Effector memory CD4-positive, alpha-beta T cell (primary cell): ENCODE data around the gene CTNND2.
"Not testable (repeated sequence)": the region's sequence is repeated elsewhere in the genome, so short reads cannot be mapped to it uniquely, and the experiment has no call there.

Experiments used
- DNase-seq, 3 donors: peaks; one replicate each; pipeline ENCODE4 v3.0.0-alpha.2; 2020
- H3K27ac ChIP-seq: 2 replicates; pipeline ENCODE4 v1.7.0; 2013; ENCODE audit warnings: mild to moderate bottlenecking, low read length, moderate library complexity; ENCODE audit not compliant: insufficient read depth, poor library complexity, severe bottlenecking
- H3K27me3 ChIP-seq: replicated peaks from 2 replicates; pipeline ENCODE4 v1.7.0; 2013; ENCODE audit warnings: mild to moderate bottlenecking, low read length; ENCODE audit not compliant: insufficient read depth, control insufficient read depth, poor library complexity, severe bottlenecking
- H3K36me3 ChIP-seq: 2 replicates; pipeline ENCODE4 v1.7.0; 2013; ENCODE audit warnings: mild to moderate bottlenecking, low read length, moderate library complexity; ENCODE audit not compliant: control insufficient read depth, insufficient read depth
- H3K4me1 ChIP-seq: 2 replicates; pipeline ENCODE4 v1.7.0; 2013; ENCODE audit warnings: low read length, mild to moderate bottlenecking; ENCODE audit not compliant: control insufficient read depth, insufficient read depth, poor library complexity, severe bottlenecking
- H3K4me3 ChIP-seq: 2 replicates; pipeline ENCODE4 v1.7.0; 2013; ENCODE audit warnings: low read length, low read depth, mild to moderate bottlenecking; ENCODE audit not compliant: insufficient read depth, poor library complexity, severe bottlenecking
- H3K9me3 ChIP-seq: 2 replicates; pipeline ENCODE4 v1.7.0; 2013; ENCODE audit warnings: mild to moderate bottlenecking, low read length, moderate library complexity; ENCODE audit not compliant: control insufficient read depth

The CTNND2 gene

DNA sequence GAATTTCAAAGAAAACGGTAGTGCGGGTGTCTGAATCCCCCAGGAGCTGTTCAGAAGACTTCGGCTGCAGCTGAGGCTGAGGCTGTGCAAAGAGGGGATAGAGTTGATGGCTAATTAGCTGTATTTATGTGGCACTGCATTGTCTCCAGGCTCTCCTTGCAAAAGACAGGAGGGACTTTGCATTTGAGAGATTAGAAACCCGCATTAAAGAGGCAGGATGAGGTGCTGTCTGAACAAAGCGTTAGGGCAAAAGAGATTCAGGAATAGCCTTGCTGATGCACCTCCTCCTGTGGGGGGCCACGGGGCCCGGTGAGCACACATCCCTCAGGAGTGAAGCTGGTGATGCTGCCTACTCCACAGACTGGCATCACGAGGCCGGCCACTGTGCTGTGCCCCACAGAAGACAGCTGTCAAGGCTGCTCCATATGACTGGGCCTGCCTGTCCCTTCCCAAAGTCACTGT lies 799.6 kb downstream of the CTNND2 start:
- no peaks in the 10 kb centered on the region for H3K4me1 ChIP-seq
- no peaks in the 10 kb centered on the region for H3K36me3 ChIP-seq
- no peak for DNase-seq
- no peak overlapping the region for H3K27ac ChIP-seq
- no peaks in the 10 kb centered on the region for H3K9me3 ChIP-seq
- H3K27me3 ChIP-seq = no peaks in the 10 kb centered on the region
- H3K4me3 ChIP-seq = no peak overlapping the region

DNA sequence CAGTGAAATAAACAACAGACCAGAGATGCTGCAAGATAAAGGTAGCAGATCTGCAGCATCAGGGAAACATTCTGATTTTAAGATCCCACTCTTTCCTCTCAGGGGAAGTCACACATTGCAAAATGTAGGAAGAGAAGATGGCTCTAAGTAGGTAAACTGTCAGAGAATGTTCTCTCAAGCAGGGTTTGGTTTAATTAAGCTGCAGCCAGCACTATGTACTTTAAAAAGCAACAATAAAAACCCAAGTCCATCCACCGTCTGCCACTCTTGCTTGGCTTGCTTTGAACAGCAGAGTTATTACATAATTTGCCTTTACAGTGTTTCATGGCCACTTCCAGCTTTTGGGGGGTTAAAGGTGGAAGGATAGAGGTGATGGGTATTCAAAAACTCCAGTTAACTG lies 800.0 kb downstream of the CTNND2 start:
- Histone ChIP-seq H3K4me1 (no peaks in the 10 kb centered on the region), H3K36me3 (no peaks in the 10 kb centered on the region), H3K9me3 (no peaks in the 10 kb centered on the region), H3K4me3 (no peak overlapping the region), H3K27ac (no peak overlapping the region), H3K27me3 (no peaks in the 10 kb centered on the region)
- no peak for DNase-seq

DNA sequence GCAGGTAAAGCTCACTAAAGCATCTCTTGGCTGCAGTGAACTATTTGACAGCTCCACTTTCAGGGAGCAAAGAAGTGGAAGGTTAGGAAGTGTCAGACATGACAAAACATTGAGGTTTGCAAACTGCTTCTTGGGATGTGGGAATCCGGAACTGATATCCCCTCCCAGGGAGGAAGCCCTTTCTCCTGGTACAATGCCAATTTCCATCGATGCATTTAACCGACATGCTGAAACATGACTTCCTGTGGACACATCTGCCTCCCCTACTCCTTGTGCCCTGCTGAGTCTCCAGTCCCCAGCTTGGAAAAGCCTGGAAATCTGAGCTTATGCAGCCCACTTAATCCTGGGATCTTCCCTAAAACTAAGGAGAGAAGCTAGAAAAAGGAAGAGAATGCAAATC lies 820.1 kb downstream of the CTNND2 start:
- H3K36me3 ChIP-seq = no peaks in the 10 kb centered on the region

DNA sequence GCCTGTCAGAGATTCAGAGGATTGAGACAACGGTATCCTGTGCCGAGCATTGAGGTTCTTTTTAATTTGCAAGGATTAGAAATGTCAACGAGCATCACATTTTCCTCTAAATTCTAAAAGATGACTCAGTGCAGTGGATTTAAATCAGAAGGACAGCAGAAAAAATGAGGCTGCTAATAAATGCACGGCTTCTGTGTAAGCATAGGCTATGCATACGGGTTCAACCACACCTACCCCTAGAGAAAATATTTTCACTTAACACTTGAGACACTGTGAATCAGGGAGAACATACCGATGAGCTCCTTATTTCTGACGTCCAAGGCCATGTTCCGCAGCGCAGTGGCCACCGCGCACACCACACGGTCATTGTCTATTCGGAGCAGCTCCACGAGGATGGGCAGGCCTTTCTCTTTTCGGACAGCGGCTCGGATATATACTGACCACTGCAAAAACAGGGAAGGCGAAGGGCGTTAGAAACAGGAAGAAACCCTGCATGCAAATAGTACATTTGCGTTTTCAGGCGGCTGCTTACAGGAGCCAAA lies 821.8 kb downstream of the CTNND2 start:
- no peak overlapping the region for H3K27ac ChIP-seq
- DNase-seq = no peak
- H3K4me1 ChIP-seq = no peaks in the 10 kb centered on the region
- no peak overlapping the region for H3K4me3 ChIP-seq
- peaks cover 3% of the 10 kb centered on the region for H3K27me3 ChIP-seq
- H3K36me3 ChIP-seq = no peaks in the 10 kb centered on the region
- H3K9me3 ChIP-seq = no peaks in the 10 kb centered on the region

More for the DNA sequence above, 820.1 kb downstream of the CTNND2 start:
- H3K9me3 ChIP-seq = no peaks in the 10 kb centered on the region
- no peak overlapping the region for H3K27ac ChIP-seq
- no peaks in the 10 kb centered on the region for H3K4me1 ChIP-seq
- H3K4me3 ChIP-seq = no peak overlapping the region
- no peak for DNase-seq
- H3K27me3 ChIP-seq = peaks cover 3% of the 10 kb centered on the region

DNA sequence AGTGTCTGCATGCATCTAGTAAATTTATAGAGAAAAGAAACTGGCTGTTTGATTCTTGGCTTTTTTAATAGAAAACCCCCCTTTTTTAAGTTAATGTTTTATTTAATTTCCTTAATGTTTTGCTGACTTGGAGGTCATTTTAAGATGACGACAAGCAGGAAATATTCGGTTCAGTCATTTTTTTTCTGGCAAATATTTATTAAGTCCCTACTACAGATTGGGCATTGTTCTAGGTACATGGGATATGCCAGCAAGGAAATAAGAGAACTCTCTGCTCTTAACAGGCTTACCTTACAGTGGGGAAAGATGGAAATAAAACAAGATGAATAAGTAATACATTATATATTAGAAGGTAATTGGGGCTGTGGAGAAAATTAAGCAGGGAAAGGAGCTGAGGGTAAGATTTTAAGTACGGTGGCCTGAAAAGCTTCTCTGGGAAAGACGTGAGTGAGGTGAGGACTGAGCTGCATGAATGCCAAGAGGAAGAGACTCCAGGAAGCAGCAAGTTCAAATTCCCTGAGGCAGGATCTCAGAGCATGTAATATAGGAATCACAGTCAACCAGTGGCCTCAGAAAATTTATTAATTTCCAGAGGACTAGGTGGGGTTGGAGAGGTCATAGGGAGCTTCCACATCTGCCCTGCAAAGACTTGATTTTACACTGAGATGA lies 827.2 kb downstream of the CTNND2 start:
- Histone ChIP-seq H3K27me3 (no peaks in the 10 kb centered on the region), H3K27ac (no peak overlapping the region), H3K36me3 (no peaks in the 10 kb centered on the region), H3K9me3 (no peaks in the 10 kb centered on the region), H3K4me3 (no peak overlapping the region), H3K4me1 (no peaks in the 10 kb centered on the region)
- no peak for DNase-seq

DNA sequence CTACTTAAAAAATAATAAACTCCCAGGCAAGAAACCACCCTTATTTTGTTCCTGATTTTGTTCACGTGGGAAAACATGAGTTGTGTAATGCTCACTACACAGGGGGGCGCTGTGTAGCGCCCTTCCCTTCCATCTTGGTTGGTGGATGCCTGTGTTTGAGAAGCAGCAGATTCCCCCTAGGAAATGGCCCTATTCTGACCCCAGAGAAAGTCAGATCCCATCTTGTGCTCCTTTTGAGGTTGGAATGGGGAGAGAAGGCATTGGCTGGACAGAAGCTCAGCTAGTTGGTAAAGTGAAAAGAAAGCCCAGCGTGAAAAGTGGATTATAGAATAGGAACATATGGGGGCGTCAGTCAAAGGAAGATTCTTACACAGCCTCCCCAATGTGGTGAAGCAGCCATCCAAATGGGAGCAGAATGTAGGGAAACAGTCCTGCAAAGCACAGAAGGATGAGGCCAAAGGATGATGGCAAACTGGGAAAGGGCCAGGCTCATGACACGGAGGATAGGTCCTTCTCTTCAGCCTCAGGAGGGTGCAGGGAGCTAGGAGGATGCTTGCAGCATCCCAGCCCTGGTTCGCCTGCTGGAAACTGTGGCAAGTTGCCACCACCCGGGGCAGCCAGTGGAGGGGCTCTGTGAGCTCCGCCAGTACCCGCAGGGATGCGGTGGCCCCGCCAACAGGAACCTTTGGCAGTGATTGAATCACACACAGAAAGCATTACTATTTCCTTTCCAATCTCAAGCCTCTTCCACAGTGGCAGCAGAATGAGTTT lies 829.0 kb downstream of the CTNND2 start:
- no peak for DNase-seq
- no peaks in the 10 kb centered on the region for H3K27me3 ChIP-seq

DNA sequence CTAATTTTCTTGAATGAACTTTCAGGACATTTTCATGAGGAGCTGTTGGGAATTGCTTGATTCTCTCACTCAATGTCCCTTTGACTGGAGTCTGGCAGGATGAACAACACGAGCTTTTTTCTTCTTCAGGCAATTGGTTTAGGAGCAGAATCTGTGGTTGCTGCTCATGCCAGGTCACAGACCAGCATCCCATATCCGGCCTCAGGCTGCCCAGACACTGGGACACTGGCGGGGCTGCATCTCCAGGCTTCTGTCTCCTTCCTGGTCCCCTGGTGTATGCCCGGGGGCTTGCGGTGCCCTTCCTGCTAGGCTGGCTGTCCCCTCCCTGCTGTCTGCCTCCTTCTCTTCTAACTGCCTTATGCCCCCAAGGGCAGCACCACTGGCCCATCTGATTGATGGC lies 831.7 kb downstream of the CTNND2 start:
- no peaks in the 10 kb centered on the region for H3K27me3 ChIP-seq
- no peaks in the 10 kb centered on the region for H3K36me3 ChIP-seq
- H3K4me1 ChIP-seq = no peaks in the 10 kb centered on the region
- no peak overlapping the region for H3K27ac ChIP-seq
- DNase-seq = no peak
- no peaks in the 10 kb centered on the region for H3K9me3 ChIP-seq
- no peak overlapping the region for H3K4me3 ChIP-seq

More for the DNA sequence above, 829.0 kb downstream of the CTNND2 start:
- no peaks in the 10 kb centered on the region for H3K9me3 ChIP-seq
- no peak overlapping the region for H3K27ac ChIP-seq
- H3K36me3 ChIP-seq = no peaks in the 10 kb centered on the region
- H3K4me3 ChIP-seq = no peak overlapping the region
- H3K4me1 ChIP-seq = no peaks in the 10 kb centered on the region

DNA sequence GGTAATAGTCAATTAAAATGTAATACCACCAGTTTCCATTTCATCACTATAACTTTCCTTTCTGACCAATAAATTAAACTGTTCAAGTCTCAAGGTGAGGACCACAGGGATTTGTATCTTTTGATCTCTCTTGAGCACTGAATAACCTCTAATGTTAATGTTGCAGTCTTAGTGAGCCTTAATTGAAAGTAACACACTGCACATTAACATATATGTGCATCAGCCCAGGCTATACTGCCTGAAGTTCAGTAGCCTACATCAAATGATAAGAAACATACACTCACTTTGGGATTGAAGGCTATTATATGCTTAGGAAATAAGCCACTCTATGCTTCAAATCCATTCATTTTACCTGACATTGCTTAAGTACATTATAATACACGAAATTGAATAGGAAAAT lies 832.2 kb downstream of the CTNND2 start:
- no peak overlapping the region for H3K27ac ChIP-seq
- no peak for DNase-seq
- H3K9me3 ChIP-seq = no peaks in the 10 kb centered on the region
- H3K4me1 ChIP-seq = no peaks in the 10 kb centered on the region
- H3K4me3 ChIP-seq = no peak overlapping the region
- H3K27me3 ChIP-seq = no peaks in the 10 kb centered on the region
- H3K36me3 ChIP-seq = no peaks in the 10 kb centered on the region

DNA sequence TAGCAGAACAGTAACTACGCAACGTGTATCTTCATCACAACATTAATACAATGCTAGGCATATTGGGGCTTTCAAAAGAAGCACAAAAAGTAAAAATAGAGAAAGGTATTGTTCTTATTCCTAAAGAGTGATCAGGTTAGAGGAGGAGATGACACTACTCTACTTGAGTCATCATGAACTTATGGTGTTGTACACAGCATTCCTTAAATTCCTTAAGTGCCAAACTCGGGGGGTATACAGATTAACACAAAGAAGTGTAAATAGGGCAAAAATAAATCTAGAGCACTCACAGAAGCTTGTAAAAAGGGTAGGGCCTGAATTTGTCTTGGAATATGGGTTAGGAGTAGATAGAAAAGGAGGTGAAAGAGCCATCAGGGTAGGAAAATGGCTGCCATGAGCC lies 835.2 kb downstream of the CTNND2 start:
- no peak overlapping the region for H3K4me3 ChIP-seq
- H3K27me3 ChIP-seq = no peaks in the 10 kb centered on the region
- DNase-seq = no peak
- H3K27ac ChIP-seq = no peak overlapping the region
- H3K4me1 ChIP-seq = no peaks in the 10 kb centered on the region
- no peaks in the 10 kb centered on the region for H3K9me3 ChIP-seq
- H3K36me3 ChIP-seq = no peaks in the 10 kb centered on the region

DNA sequence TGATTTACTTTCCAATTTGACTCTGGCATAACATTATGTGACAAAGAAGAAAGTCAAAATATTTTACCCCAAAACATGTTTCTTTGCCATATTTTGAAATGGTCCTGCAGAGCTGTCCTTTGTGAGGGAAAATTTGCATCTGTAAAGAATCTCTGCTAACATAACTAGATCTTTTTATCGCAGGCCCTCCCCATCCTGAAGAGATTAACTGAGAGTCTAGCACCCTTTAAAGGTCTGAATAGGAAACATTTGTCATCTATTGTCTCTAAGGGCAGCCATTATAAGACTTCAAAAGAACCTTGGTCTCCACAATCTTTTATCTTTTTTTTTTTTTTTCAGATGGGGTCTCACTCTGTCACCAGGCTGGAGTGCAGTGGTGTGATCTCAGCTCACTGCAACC lies 838.5 kb downstream of the CTNND2 start:
- H3K9me3 ChIP-seq, H3K4me1 ChIP-seq, H3K4me3 ChIP-seq, H3K36me3 ChIP-seq, H3K27ac ChIP-seq, DNase-seq, H3K27me3 ChIP-seq: not testable (repeated sequence)
